ENCODE measurements around the gene ICOS.

GRCh38 chr2:203982276-203982675 lies 45.7 kb downstream of the ICOS start:
- TF ChIP-seq CTCF (conservative IDR thresholded peaks at IDR 0.05; ENCODE audit: low read depth, low read length) = no peak
- no peak for TF ChIP-seq RAD21 (IDR thresholded peaks at IDR 0.05; ENCODE audit: low read length)
- TF ChIP-seq CEBPB (IDR thresholded peaks at IDR 0.05; ENCODE audit: low read depth, low read length) = no peak
- TF ChIP-seq RFX5 (IDR thresholded peaks at IDR 0.05; ENCODE audit: low read depth, low read length) = no peak

All from IMR-90 (cell line).